NCI-H1930 (cell line): ENCODE data around the gene MFAP4.

Experiments
- DNase-seq, 2 experiments: peaks; one replicate each; lab custom pipeline; 2025; lab: John Stamatoyannopoulos, UW

The MFAP4 gene

DNA sequence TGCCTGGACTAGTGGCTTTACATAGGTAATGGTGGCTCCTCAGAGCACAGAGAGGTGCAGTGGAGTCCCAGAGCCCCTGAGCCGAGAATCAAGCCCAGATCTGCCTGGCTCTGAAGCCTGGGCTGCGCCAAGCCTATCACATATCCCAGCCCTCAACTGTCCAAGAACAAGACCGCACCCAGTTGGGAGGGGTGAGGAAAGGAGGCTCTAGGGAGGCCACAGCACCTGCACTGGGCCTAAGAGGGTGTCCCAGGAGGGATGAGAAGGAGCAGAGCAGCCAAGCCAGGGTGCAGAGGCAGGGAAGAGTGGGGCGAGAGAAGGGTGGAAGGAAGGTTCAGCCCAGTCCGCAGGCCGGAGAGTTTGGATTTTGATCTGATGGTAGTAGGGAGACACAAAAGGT lies 23.1 kb upstream of the MFAP4 start:
- no peak for DNase-seq

DNA sequence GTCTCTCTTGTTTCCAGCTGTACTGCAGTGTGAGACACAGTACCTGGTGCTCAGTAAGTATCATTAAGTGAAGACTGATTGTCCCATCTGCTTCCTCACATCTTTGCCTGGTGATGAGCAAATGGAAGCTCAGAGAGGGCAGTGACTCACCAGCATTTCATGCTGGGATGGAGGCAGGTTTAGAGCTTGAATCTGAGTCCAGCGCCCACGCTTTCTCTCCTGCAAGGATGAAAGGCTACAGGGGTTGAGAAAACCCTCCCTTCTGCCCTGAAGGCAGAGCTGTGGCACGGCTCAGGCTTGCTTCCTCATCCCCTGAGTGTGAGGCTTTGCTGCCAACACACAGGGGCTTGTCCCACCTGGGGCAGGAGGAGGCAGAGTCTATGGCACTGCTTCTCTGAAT lies 22.5 kb upstream of the MFAP4 start:
- no peak for DNase-seq

DNA sequence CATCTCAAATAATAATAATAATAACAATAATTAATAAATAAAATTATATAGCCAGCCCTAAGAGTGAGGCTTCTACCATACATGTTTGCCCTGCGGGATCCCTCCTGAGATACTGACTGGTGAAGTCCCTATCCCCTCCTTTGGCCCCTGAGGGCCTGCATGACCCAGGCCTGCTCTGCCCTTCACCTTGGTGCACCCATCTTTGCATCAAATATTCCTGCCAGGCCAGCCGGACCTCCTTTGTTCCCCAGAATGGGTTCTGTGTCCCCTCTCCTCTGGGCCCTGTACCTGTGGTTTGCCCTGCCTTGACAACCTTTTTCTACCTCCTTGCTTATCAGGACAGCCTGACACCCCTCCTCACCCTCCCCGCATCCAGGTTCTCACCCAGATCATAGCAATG lies 22.1 kb upstream of the MFAP4 start:
- DNase-seq: no peak

DNA sequence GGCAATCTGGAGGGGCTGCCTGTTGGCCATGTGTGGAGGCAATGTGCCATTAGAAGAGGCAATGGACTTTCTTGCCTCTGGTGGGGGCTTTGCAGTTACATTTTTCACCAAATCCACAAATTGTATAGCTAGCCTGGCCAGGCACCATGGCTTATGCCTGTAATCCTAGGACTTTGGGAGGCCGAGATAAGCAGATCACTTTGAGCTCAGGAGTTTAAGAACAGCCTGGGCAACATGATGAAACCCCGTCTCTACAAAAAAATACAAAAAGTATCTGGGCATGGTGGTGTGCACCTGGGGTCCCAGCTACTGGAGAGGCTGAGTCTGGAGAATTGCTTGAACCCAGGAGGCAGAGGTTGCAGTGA lies 21.3 kb upstream of the MFAP4 start:
- no peak for DNase-seq

DNA sequence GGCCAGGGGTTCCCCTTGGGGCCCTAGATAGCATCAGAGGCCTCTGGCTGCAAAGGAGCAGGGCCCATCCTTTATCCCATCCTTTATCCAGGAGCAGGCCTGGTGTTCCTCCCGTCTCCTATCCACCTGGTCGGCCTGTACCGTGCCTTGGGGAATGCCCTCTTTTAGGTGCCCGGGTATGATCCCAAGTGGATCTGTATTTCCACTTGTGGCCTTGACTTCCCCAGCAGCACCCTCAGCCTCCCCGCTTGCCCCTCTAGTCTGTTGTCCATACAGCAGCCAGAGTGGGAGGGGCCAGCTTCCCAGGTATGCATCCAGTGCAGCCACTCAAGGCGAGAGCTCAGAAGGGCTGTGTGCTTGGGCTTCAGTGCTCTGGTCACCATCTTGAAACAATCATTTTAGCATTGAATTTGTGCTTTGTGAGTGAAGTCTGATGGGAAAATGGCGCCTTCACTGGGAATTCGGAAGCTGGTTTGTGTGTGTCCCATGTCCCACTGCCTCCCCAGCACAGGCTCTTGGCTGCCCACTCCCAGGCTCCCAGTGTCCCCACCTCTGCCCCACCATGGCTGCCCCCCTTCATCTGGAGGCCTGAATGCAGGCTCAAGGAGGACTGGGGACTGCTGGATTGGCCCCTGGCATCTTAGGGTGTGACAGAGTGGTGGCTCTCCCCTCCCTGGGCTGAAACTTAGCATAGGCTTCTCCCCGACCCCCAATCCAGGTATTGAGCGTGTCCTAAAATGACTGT lies 20.8 kb upstream of the MFAP4 start:
- no peak for DNase-seq

DNA sequence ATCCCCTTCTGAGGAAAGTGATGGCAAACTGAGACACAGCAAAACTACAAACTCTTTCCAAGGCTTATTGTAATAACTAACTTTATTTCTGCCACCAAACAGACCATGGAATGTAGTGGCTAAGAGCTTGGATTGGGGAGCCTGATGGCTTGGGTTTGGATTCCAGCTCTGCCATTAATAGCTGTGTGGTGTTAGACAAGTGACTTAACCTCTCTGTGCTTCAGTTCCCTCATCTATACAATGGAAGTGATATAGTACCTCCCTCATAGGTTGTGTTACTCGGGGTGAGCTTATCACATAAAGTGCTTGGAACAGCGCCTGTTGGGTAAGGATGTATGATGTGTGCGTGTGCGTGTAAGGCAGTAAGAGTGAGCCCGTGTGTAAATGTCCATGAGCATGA lies 18.1 kb upstream of the MFAP4 start:
- DNase-seq: no peak

DNA sequence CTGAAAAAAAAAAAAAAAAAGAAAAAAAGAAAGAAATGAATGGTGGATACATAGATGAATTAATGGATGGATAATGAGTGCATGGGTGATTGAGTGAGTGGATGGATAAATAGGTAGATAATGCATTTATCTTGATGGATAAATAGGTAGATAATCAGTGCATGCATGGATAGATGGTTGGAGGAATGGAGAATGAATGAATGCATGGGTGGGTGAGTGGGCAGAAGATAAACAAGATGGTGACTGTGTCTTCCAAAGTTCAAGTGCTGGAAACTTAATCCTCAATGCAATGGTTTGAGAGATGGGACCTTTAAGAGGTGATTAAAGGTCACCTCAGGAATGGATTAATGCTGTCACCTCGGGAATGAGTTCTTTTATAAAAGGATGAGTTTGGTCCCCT lies 17.3 kb upstream of the MFAP4 start:
- DNase-seq: no peak

DNA sequence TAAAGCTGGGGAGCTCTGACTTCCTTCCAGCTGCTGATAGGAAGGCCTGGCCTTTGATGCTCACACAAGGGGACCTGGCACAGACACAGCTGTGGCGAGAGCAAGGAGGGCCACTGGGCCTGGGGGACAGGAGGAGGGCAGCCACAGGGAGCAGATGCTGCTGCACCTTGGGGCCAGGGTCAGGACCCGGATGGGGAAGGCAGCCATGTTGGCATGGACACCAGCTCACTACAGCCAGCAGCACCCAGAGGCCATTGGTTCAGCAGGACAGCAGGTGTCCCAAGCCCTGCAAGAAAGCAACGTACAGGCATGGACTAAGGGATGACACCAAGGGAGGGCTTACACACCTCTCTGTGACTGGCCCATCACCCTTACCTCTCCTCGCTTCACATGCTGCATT lies 16.0 kb upstream of the MFAP4 start:
- DNase-seq: no peak

DNA sequence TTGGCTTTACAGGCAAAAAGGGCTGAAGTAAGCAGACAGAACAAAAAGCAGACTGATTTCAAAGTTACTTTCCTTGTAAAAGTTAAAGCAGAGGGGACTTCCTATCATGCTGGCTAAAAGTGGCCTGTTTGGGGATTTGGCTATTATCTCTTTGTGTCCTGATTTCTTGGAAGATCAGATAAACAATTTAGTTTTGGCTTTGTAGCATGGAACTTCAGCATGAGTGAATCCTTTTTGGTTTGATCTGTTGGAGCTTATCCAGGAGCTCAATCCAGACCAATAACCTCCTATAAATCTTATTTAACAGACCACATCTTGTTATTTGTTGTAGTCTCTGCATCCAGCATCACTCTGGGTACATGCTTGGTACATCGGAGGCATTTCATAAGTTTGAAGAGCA lies 15.2 kb upstream of the MFAP4 start:
- DNase-seq: no peak

DNA sequence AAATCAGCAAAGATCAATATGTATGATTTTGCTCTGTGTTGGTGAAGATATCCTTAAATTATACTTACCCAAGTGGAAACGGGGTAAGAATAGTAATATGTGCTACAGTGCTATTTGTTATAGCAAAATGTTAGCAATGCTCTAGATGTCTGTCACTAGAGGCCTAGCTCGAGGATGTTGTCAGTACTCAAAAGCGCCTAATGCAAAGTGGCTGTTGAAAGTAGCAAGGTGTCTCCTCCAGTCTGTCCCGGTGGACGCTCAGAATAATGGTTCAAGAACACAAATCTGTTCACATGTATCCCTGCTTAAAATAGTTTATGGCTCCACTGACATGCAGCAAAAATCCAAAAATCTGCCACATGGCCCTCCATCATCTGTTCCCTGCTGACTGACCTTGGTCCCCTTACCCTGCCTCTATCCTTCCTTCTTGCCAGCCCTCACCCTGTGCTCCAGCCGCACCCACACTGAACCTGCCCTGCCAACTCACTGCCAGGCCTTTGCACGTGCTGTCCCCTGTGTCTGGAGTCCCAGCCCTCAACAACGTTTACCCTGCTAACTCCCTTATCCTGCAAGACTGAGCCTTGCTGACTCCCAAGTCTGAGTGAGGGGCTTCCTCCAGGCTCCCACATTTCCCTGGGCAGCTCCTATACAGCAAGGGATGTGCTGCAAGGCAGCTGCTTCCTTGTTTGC lies 14.5 kb upstream of the MFAP4 start:
- no peak for DNase-seq

DNA sequence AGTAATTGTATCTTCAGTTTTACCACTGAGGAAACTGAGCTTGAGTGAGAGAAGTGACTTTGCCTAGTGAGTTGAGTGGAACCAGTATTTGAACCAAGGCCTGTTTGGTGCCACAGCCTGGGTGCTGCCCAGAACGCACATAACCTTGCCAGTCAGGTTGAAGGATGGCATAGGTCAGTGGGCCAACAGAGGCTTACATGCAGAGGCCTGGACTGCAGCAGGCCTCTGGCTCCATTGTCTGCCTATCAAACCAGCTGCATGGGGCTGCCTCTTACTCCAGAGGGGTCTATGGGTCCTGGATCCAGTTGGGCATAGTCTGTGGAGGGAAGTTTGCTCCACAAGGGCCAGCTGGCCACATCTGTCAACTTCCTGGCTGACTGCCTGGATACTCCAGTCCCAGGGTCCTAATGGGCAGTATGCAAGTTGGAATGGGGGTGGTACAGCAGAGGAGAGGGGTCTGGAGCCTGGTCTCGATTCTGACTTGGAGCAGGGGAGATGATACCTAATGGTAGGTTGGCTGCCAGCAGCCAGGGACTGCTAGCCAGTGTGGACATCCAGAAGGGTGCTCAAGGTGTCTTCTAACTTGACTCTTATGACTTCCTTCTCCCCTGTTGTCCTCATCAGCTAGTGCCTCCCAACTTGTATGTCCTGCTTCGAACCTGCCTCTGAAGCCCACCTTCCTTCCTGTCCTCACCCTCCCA lies 12.9 kb upstream of the MFAP4 start:
- no peak for DNase-seq

DNA sequence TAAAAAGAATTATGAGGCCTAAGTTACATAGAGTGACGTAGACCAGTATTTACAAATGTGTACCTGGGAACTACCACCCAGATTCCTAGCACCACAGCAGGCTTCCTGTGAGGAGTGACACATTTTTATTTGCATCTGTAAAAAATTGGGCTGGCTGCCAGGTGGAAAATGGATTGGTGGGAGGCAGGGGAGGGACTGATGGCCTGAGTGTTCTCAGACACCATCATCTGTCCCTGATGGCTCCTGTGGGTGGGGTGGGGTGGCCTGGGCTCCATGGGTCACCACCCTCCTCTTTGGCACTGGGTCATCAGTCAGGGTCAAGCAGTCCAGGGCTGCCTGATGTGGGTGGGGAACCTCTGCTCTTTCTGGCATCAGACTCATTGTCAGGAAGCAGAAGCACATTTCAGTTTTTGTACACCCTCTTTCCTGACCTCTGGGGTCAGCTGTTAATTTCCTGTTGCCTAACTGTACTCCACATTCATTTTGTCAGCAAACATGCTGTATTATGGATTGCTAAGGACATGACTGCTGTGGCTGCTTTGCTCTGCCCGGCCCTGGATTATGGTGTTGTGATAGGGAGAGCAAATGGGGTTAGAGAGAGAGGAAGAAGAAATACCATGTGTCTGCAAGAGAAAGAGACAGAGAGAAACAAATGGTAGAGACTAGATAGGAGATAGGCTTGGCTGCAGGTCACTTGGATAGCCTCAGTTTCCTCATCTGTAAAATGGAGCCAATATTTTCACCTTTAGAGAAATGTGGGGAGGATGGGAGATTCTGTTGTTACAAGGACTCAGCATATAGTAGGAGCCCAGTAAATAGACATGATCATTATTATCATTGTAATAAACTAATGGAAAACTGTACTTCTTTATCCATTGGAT lies 11.6 kb upstream of the MFAP4 start:
- no peak for DNase-seq

DNA sequence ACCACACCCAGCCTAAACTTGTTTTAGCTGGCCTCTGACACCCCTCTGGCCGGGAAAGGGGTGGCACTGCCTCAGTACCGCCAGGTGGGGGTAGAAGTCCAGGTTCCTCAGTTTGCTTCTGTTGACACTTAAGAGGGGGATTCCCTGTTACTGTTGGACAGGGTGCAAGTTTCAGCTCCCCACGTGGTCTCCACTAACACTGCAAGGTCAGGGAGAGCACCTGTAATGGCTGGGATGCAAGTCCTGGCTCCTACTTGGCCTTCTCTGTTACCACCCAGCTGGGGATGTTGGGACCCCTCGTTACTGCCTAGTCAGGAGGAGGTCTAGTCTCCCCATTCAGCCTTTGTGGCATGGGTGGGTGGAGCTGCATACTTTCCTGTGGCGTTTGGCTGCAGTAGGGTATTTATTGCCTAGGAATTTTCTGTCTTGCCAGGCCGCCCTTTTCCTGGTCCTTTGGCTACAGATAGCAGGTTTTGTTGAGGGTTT lies 10.6 kb upstream of the MFAP4 start:
- no peak for DNase-seq

DNA sequence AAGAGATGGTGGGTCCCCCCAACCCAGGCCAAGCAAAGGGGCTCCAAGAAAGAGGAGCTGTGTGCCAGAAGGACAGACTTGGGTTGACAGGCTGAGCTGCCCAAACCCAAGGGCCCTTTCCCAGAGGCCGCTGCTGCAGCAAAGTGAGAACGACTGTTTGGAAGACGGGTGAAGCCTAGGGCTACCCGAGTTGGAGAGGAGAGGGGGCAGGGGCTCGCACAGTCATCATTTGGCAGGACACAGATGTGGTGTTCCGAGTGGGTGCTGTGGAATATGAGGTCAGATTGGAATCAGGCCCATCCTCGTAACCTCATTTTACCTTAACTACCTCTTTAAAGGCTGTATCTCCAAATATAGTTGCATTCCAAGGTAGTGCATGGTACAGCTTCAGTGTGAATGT lies 5.3 kb upstream of the MFAP4 start:
- no peak for DNase-seq

DNA sequence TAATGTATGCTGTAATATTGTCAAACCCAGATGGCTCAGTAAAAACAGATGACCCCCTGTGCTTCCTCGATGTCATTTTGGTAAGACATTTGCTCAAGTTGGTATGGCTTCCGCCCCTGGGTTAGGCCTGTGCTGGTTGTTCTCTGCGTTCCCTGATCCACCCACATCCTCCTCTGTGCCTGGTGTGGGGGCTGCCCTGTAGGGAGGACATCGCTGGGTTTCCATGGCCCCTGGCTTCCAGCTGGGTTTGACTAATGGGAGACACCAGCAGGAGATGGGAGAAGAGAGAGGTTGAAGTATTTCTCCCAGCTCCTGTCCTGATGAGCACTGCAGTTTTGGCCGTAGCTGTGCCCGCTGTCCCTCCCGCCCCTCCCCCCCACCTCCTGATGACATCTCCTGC lies 4.4 kb upstream of the MFAP4 start:
- DNase-seq: no peak

DNA sequence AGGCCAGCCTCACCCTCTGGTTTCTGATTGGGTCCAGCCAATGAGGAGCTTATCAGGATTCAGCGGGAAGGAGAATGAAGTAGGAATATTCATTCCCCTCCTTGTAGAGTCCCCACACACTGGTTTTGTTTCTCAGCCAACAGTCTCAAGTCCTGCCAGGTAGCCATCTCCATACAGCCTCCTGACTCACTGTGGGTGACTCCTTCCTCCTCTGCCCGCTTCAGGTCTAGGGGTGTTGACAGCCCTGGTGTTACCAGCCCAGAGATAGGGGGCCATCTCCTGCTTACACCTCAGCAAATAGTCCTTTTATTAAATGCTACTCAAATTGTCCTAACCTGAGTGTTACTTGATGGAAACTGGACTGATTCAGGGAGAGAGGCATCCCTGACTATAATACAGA lies 4.0 kb upstream of the MFAP4 start:
- DNase-seq: no peak

DNA sequence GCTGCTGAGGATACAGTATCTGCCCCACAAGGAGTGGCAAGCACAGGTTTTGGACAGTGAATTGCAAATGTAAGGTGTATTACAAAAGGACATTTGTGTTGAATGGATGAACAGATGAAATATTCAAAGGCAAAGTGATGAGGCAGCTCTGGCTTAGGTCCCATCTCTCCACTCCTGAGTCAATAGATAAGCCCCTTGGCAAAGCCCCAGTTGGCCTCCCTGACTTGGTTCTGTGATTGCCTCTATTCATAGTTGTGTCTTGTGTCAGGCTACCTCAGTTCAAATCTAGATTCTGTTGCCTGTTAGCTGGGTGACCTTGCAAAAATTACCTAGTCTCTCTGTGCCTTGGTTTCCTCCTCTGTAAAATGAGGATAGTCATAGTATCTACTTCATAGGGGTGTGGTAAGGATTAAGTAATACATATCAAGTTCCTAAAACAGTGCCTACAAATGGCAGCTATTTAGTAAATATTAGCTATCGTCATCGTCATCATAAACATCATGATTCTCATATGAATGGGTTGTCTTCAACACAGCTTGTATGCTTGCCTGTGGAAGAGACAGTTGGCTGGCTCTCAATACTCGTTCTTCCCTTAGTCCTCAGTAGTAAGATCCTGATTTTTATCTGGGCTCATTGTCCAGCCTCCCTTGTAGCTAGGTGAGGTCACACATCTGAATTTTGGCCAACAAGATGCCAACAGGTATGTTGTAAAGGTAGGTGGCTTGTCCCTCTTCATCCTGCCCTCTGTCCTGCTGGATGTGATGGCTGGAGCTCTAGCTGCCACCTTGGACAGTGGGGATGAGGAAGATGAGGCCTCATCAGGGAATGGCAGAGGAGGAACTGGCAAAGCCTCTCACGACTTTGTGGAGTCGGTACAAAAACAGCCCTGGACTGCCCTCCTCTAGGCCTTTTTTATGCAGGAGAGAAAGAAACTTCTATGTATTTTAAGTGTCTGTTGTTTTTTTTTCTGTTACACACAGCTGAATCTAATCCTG lies 2.1 kb upstream of the MFAP4 start:
- DNase-seq: no peak

DNA sequence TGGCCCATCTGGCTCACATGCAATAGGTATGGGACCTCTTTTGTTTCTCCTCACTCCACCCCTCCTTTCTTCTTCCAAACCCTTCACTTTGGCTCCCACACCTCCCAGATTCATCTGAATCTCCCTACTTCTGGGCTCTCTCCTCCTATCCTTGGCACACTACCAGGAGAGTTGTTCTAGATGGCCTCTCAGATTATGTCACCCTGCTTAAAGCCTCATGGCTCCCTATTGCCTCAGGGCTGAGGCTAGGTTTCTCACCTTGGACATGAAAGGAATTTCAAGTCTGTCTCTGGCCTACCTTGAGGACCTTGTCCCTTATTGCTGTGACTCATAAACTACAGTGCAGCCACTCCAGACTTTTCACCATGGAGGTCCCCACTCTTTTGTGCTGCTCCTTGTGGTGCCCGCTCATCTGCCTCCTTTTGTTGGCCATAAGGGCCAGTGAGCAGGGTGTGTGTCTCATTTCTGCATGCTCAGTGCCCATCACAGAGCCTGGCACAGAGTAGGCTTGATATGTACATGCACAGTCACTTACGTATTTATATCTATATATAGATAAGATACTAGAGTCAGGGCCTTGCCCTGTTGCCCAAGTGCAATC lies 1.0 kb upstream of the MFAP4 start:
- no peak for DNase-seq

DNA sequence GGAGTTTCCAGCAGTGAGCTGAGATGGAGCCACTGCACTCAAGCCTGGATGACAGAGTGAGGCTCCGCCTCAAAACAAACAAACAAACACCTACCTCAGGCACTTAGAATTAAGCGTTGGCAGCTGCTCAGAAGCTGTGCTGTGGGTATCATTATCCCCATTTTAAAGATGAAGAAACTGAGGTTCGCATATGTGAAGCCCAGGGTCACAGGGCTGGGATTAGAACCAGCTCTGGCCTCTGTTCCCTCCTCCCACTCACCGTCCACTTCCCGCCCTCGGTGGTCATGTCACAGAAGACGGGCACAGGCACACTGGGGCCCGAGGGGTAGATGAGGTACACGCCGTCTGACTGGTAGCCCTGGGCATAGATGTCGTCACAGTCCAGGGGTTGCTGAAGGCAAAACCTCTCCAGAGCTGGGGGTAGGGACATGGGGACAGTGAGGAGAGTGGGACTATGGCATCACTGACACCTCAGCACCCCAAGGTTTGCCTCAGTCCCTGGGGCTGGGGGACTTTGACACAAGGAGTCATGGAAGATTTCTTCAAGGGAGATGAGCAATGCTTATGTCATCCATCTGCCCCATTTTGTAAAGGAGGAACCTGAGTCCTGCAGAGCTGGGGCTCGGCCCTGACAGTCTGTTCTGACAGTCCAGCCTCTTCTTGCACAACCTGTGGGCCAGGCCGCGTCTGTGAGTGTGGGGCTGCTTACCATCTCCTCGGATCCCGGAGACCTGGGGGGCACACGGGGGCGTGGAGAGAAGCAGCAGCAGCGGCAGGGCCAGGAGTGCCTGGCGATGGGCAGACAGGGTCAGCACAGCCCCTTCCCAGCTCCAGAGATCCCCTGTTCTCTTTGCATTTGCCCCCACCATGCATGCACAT lies 700 bp downstream of the MFAP4 start:
- DNase-seq: no peak
